ENCODE data around the gene PLXNB2. TPM values are rescaled to one million over a fixed set of nuclear protein-coding genes. Genes with fewer than 3 reads are reported as not detected.

PLXNB2 gene
- total RNA-seq, 1 experiment from 2014 or later, result 260 TPM

DNA sequence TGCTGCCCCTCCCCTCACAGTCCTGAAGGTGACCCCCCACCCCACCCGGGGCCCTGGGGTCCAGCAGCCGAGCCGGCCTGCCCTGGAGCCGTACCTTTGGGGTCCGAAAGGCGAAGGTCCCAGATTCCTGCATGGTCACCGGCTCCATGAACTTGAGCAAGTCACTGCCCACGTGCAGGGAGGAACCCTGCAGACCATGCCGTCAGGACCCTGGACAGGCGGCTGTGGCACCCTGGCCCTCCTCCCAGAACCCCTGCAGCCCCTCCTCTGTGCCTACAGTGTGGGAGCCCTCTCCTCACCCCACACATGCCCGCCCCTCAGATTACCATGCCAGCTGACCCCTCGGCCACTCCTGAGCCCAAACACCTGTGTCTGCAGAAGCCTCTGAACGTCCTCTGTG is 23.0 kb downstream of the PLXNB2 start:
- Histone ChIP-seq H2AFZ (no peak overlapping the region), H3K79me2 (ENCODE audit: low read depth) (peaks cover 39% of the 10 kb centered on the region), H3K9me2 (ENCODE audit: insufficient read depth) (no peaks in the 10 kb centered on the region), H3F3A (ENCODE audit: insufficient read depth, low read depth) (peaks cover 55% of the 10 kb centered on the region), H3K4me3 (no peak overlapping the region), H4K20me1 (ENCODE audit: insufficient read depth) (peaks cover 28% of the 10 kb centered on the region), H3K36me3 (ENCODE audit: low read depth) (peaks cover 56% of the 10 kb centered on the region), H3K27me3 (ENCODE audit: insufficient read depth, low read depth) (no peaks in the 10 kb centered on the region), H3K4me1 (replicated peaks; ENCODE audit: insufficient read depth) (peaks cover 38% of the 10 kb centered on the region), H3K4me2 (no peak overlapping the region), H3K27ac (no peak overlapping the region), H3K9me3 (ENCODE audit: insufficient read depth, low read depth) (no peaks in the 10 kb centered on the region)
- intact Hi-C loops (cut with micrococcal nuclease; ENCODE audit: unreplicated experiment), result no loop called here
- POLR2A ChIA-PET (ENCODE audit: unreplicated experiment), result no interaction called here
- CTCF ChIA-PET, result no interaction called here
- DNase-seq, result no peak
- BruUV-seq (replicated peaks), result no TSS peak
- TF ChIP-seq CTCF (conservative IDR thresholded peaks at IDR 0.05), result no peak
- TF ChIP-seq EZH2 (IDR thresholded peaks at IDR 0.05; ENCODE audit: low read depth), result no peak

- Histone ChIP-seq H3F3A (ENCODE audit: insufficient read depth, low read depth) (peaks cover 59% of the 10 kb centered on the region), H3K27ac (no peak overlapping the region), H3K9me3 (ENCODE audit: insufficient read depth, low read depth) (no peaks in the 10 kb centered on the region), H4K20me1 (ENCODE audit: insufficient read depth) (peaks cover 27% of the 10 kb centered on the region), H3K27me3 (ENCODE audit: insufficient read depth, low read depth) (no peaks in the 10 kb centered on the region), H3K9me2 (ENCODE audit: insufficient read depth) (no peaks in the 10 kb centered on the region), H2AFZ (no peak overlapping the region), H3K79me2 (ENCODE audit: low read depth) (peaks cover 32% of the 10 kb centered on the region), H3K4me2 (peak overlapping the region; percentile 75), H3K36me3 (ENCODE audit: low read depth) (peaks cover 56% of the 10 kb centered on the region), H3K4me3 (no peak overlapping the region), H3K4me1 (replicated peaks; ENCODE audit: insufficient read depth) (peaks cover 38% of the 10 kb centered on the region)
- POLR2A ChIA-PET (ENCODE audit: unreplicated experiment), result no interaction called here
- TF ChIP-seq CTCF (conservative IDR thresholded peaks at IDR 0.05) (no peak), EZH2 (IDR thresholded peaks at IDR 0.05; ENCODE audit: low read depth) (no peak)
- intact Hi-C loops (cut with micrococcal nuclease; ENCODE audit: unreplicated experiment), result loop anchor here (2.0 kb wide), 1 partner anchor 59 kb away; the partner anchor contains the start of gene PPP6R2
- DNase-seq, result no peak
- CTCF ChIA-PET, result no interaction called here
- no TSS peak for BruUV-seq (replicated peaks)
These were observed 23.6 kb downstream of the PLXNB2 start for GRCh38 chr22:50283821-50284220.

DNA sequence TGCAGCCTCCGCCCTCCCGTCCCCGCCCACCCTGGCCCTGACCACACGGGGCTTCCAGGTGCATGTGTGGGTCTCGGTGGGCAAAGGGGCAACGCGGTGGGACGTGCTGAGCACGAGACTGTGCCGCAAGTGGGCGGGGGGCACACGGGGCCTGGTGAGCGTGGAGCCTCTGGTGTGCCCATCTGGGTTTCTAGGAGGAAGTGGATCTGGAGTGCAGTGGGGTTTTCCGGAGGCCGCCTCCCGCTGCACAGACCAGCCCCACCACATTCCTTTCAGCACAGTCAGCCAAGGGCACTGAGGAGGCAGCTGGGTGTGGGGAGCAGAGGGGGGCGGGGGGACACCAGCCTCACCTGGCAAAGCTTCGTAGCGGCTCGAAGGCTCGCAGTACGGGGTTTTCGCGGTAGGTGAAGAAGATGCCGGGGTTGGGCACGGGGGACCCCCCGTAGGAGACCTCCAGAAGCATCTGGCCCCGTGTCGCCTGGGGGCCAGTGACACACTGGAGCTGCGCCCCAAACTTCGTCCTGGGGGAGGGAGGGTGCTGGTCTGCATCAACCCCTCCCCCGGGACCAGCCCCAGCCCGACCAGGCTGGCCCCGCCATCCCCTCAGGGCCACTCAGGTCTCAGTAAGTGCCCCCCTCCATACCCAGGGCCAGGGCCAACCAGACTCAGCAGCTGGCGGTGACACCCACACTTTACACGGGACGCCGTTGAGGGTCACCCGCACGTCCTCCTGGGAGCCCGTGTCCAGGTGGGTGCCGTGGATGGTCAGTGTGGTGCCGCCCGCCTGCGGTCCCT is 24.9 kb downstream of the PLXNB2 start:
- TF ChIP-seq CTCF (conservative IDR thresholded peaks at IDR 0.05), result no peak
- no peak for TF ChIP-seq EZH2 (IDR thresholded peaks at IDR 0.05; ENCODE audit: low read depth)

More for the DNA sequence above, 24.9 kb downstream of the PLXNB2 start:
- intact Hi-C loops (cut with micrococcal nuclease; ENCODE audit: unreplicated experiment), result loop anchor here (1.0 to 2.0 kb wide), 3 partner anchors 11 to 60 kb away; partner anchors contain the start of gene PPP6R2
- Histone ChIP-seq H3F3A (ENCODE audit: insufficient read depth, low read depth) (peaks cover 57% of the 10 kb centered on the region), H4K20me1 (ENCODE audit: insufficient read depth) (peaks cover 16% of the 10 kb centered on the region), H3K4me3 (peak overlapping the region; percentile 45), H3K27ac (peak overlapping the region; percentile 73), H3K36me3 (ENCODE audit: low read depth) (peaks cover 54% of the 10 kb centered on the region), H3K9me2 (ENCODE audit: insufficient read depth) (no peaks in the 10 kb centered on the region), H2AFZ (no peak overlapping the region), H3K4me2 (peak overlapping the region; percentile 75), H3K79me2 (ENCODE audit: low read depth) (peaks cover 21% of the 10 kb centered on the region), H3K27me3 (ENCODE audit: insufficient read depth, low read depth) (no peaks in the 10 kb centered on the region), H3K9me3 (ENCODE audit: insufficient read depth, low read depth) (no peaks in the 10 kb centered on the region), H3K4me1 (replicated peaks; ENCODE audit: insufficient read depth) (peaks cover 38% of the 10 kb centered on the region)
- POLR2A ChIA-PET (ENCODE audit: unreplicated experiment), result interaction anchor here (0.6 kb wide), 1 partner anchor 11 kb away, joined by 9 read pairs; no protein-coding TSS in a partner anchor
- DNase-seq, result peak; percentile 93 to 99
- CTCF ChIA-PET, result no interaction called here
- no TSS peak for BruUV-seq (replicated peaks)
